IPS-NIHi7 (cell line): ENCODE results near the gene CD28.
"Not testable (repeated sequence)": the region's sequence is repeated elsewhere in the genome, so short reads cannot be mapped to it uniquely, and the experiment has no call there.

Source experiments
- DNase-seq: peaks from one replicate; pipeline ENCODE4 v3.0.0; 2012; ENCODE audit warnings: mixed read lengths; ENCODE audit errors: extremely low spot score

The CD28 gene

GRCh38 chr2:203748331-203749126 lies 42.1 kb downstream of the CD28 start:
- no peak for DNase-seq

GRCh38 chr2:203750346-203751068 lies 44.1 kb downstream of the CD28 start:
- no peak for DNase-seq

GRCh38 chr2:203751685-203752271 lies 45.3 kb downstream of the CD28 start:
- DNase-seq = no peak

DNA sequence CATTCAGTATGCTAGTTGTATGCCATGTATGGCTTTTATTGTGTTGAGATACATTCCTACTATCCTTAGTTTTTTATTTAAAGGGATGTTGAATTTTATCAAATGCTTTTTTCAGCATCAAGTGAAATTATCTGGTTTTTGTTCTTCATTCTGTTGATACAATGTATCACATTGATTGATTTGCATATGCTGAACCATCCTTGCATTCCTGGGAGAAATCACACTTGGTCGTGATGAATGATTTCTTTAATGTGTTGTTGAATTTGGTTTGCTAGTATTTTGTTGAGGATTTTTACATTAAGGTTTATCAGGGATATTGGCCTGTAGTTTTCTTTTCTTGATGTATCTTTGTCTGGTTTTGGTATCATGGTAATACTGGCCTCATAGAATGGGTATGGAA lies 49.7 kb downstream of the CD28 start:
- DNase-seq = no peak

- DNase-seq = no peak
These were observed 52.6 kb downstream of the CD28 start for GRCh38 chr2:203758841-203759689.

DNA sequence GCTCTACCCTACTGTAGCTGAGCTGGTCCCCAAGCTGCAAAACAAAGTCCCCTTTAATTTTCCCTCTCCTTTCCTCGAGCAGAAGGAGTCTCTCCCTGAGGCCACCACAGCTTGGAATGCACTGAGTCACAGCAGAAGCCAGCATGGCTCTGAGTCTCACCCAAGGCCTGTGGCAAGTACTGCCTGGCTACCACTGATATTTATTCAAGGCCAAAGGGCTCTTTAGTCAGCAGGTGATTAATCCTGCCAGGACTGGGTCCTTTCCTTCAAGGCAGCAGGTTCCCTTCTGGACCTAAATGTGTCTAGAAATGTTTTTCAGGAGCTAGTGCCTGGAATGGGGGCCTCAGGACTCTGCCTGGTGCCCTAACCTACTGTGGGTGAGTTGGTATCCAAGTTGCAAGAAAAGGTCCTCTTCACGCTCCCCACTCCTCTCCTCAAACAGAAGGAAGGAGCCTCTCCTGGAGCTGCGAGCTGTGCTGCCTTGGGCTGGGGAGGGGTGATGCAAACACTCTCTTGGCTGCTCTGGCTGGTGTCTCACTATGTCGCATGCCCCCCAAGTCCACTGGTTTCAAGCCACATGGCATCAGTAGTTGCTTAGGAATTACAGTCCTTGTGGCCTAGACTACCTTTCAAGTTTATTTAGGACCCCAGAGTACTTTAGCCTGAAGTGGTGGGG lies 53.4 kb downstream of the CD28 start:
- DNase-seq = no peak

GRCh38 chr2:203761121-203761520 lies 54.7 kb downstream of the CD28 start:
- DNase-seq = no peak

GRCh38 chr2:203763241-203763937 lies 57.0 kb downstream of the CD28 start:
- DNase-seq = no peak

DNA sequence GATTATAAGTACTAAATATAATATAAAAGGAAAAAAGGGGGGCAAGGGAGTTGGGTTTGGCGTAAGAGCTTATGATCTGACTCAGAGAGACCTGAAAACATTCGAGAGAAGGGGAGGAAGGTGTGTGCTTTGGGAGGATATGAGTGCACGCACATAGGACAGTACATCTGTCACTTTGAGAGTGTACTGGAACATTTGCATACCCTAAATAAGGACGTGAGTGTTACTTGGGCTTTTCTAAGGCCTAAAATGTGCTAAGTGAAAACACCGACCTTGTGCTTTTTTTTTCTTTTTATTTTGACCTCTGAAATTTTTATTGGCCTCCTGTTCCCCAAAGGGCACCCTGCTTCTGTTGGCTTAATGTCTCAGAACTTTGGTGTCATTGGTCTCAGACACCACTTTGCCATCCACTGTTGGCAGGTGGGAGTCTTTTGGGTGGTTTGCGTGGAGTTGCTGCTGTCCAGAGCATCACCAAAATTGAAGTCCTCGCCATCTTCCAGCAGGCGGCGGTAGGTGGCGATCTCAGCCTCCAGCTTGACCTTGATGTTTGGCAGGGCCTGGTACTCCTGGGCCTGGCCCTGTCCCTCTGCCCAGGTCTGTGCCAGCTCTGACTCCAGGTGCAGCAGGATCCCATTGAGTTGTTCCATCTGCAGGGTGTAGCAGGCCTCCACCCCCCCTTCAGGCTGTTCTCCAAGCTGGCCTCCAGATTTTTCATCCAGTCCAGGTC lies 57.7 kb downstream of the CD28 start:
- DNase-seq = no peak

GRCh38 chr2:203772456-203773165 lies 66.2 kb downstream of the CD28 start:
- no peak for DNase-seq

GRCh38 chr2:203774760-203775159 lies 68.3 kb downstream of the CD28 start:
- DNase-seq = no peak

GRCh38 chr2:203775684-203776083 lies 69.2 kb downstream of the CD28 start:
- no peak for DNase-seq

- no peak for DNase-seq
These were observed 70.6 kb downstream of the CD28 start for GRCh38 chr2:203777030-203777429.

DNA sequence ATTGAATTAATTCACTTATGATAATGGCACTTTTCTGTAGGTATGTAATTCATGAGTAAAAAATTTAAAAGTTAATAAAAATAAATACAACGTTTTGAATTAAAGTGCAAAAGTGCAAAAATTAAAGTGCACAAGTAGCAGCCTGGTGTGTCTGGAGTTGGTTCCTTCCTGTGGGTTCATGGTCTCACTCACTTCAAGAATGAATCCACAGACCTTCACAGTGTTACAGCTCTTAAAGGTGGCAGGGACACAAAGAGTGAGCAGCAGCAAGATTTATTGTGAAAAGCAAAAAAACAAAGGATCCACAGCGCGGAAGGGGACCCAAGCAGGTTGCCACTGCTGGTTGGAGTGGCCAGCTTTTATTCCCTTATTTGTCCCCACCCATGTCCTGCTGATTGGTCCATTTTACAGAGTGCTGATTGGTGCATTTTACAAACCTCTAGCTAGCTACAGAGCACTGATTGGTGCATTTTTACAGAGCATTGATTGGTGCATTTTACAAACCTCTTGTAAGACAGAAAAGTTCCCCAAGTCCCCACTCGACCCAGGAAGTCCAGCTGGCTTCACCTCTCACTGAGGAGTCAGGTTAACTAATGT lies 73.1 kb downstream of the CD28 start:
- DNase-seq = not testable (repeated sequence)

DNA sequence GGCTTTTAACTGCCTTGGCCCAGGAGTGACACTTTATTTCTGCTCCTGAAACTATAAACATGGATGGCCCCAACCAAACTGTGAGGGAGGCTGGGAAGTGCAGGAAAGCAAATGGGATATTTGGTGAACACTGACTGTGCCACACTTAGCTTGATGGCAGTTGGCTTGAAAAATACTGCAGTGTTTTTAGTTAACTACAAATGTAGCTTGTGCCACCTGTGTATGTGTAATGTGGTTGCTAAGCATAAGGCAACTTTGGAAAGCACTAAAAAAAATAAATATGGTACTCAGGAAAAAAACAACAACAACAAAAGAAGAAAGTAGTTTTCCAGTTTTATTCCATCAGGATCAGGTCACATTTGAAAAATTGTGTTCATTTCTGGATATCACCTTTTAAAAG lies 73.8 kb downstream of the CD28 start:
- DNase-seq = no peak

DNA sequence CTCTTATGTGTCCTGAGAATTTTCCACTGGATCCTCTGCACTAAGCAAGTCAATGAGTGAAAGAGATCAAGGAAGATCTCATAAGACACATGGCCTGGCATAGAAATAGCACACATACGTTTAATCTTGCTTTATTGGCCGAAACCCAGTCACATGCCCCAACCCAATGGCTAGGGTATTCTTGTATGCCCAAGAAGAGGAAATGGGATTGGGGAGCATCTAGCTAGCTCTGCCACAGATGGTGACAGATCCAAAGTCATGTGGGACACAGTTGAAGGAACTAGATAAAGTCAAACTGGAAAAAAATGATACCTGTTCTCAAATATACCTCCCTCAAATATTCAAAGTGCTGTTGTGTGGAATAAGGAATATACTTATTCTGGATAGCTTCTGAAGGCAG lies 74.7 kb downstream of the CD28 start:
- DNase-seq = no peak

DNA sequence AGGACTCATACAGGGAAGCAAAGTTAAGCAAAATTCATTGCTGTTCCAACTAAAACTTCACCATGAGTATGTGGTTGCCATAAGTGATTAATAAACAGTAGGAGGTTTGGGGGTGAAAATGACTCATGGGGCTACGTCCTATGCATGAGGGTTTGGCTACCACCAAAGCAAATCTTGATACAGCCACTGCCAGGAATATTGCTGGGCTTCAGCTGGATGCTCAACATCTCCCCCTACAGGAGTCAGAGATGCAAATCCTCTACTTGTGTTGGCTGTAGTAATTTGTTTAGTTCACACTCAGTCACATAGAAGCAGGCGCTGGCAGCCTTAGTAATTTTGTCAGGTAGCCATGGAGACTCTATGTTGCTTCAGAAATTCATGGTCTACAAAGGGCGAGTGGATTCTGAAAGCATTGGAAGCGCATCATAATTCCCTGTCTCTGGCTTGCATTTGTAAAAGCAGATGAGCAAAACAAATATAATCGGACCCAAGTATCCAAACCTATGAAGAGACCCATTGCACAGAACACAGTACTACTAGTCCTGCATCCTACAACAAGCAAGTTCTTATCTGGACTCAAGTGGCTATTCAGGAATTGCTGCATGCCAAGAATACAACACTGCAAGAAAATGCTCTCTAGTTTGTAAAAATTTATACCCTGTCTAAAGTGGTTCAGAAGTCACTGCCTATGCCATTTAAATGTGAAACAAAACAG lies 76.0 kb downstream of the CD28 start:
- DNase-seq = peak; percentile 76

- no peak for DNase-seq
These were observed 77.2 kb downstream of the CD28 start for GRCh38 chr2:203783496-203784203.
